ENCODE results near the gene DNASE1L1.
"Not testable (repeated sequence)": the region's sequence is repeated elsewhere in the genome, so short reads cannot be mapped to it uniquely, and the experiment has no call there.

Gene DNASE1L1

GRCh38 chrX:154404625-154405192 is 4.3 kb downstream of the DNASE1L1 start:
- no peak for DNase-seq (ENCODE audit: low read depth, low spot score)

- no peak for DNase-seq (ENCODE audit: low read depth, low spot score)
These were observed 5.2 kb downstream of the DNASE1L1 start for GRCh38 chrX:154403858-154404257.

- DNase-seq (ENCODE audit: low read depth, low spot score), result no peak
These were observed 5.9 kb downstream of the DNASE1L1 start for GRCh38 chrX:154403192-154403591.

- no peak for DNase-seq (ENCODE audit: low read depth, low spot score)
These were observed 6.4 kb downstream of the DNASE1L1 start for GRCh38 chrX:154402622-154403127.

GRCh38 chrX:154401918-154402621 is 7.0 kb downstream of the DNASE1L1 start:
- DNase-seq (ENCODE audit: low read depth, low spot score), result no peak

GRCh38 chrX:154401045-154401799 is 7.8 kb downstream of the DNASE1L1 start:
- DNase-seq (ENCODE audit: low read depth, low spot score), result no peak

- not testable (repeated sequence) for DNase-seq (ENCODE audit: low read depth, low spot score)
These were observed 8.7 kb downstream of the DNASE1L1 start for GRCh38 chrX:154400369-154400817.

- DNase-seq (ENCODE audit: low read depth, low spot score), result no peak
These were observed 9.3 kb downstream of the DNASE1L1 start for GRCh38 chrX:154399527-154400368.

GRCh38 chrX:154398668-154399526 is 10.2 kb downstream of the DNASE1L1 start:
- DNase-seq (ENCODE audit: low read depth, low spot score), result peak; percentile 55

- peak; percentile 91 for DNase-seq (ENCODE audit: low read depth, low spot score)
These were observed 11.0 kb downstream of the DNASE1L1 start, which contains the start of gene RPL10 for GRCh38 chrX:154397888-154398667. Gene RPL10, plus strand, starts transcription at chrX:154398377. Its CDS starts 143 bp downstream, at chrX:154398520.

- no peak for DNase-seq (ENCODE audit: low read depth, low spot score)
These were observed 11.8 kb downstream of the DNASE1L1 start for GRCh38 chrX:154396973-154397887.

- not testable (repeated sequence) for DNase-seq (ENCODE audit: low read depth, low spot score)
These were observed 12.7 kb downstream of the DNASE1L1 start for GRCh38 chrX:154396363-154396762.

GRCh38 chrX:154389812-154390747 is 19.0 kb downstream of the DNASE1L1 start:
- not testable (repeated sequence) for DNase-seq (ENCODE audit: low read depth, low spot score)

GRCh38 chrX:154388649-154389048 is 20.4 kb downstream of the DNASE1L1 start:
- not testable (repeated sequence) for DNase-seq (ENCODE audit: low read depth, low spot score)

- not testable (repeated sequence) for DNase-seq (ENCODE audit: low read depth, low spot score)
These were observed 21.0 kb downstream of the DNASE1L1 start for GRCh38 chrX:154388094-154388493.

- DNase-seq (ENCODE audit: low read depth, low spot score), result no peak
These were observed 24.7 kb downstream of the DNASE1L1 start for GRCh38 chrX:154384284-154384892.

Measured in brain pericyte (primary cell).